ENCODE results near the gene ZBED6. TPM values are rescaled to one million over a fixed set of nuclear protein-coding genes. Genes with fewer than 3 reads are reported as not detected.

Gene ZBED6
- total and polyA plus RNA-seq, 2 of the 4 experiments (the other 2 are of a cell fraction): 3.8 to 26.2 TPM

DNA sequence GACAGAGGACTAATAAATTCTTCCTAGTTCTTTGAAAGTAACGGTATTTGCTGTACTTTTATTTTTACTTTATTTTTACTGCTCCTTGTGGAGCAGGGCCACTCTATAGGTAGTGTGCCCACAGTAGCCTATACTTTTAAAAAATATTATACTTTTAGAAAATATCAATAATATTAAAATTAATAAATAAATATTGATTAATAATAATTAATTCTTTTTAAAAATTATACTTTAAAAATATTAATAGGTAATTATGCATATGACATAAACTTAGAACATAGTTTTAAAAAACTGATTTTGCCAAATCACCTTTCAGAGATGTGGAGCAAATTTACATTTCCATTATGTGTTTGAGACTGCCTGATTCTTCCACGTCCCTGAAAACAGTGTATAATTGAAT is 30.8 kb downstream of the ZBED6 start:
- H3K79me1 ChIP-seq (ENCODE audit: low read depth in 1 of 2, low read length in 2 of 2): peaks cover 14 to 36% of the 10 kb centered on the region in 2 experiments
- no peak overlapping the region for H3K9ac ChIP-seq (ENCODE audit: low read depth, low read length)
- H2AK9ac ChIP-seq (replicated peaks; ENCODE audit: low read depth, low read length, poor library complexity): no peak overlapping the region
- no peak overlapping the region for H4K8ac ChIP-seq (ENCODE audit: low read depth in 2 of 2, low read length in 2 of 2)
- no peak overlapping the region for H2BK15ac ChIP-seq (ENCODE audit: low read depth, low read length)
- no peak for DNase-seq
- no peak overlapping the region for H2BK5ac ChIP-seq (ENCODE audit: low read depth, low read length, poor library complexity, severe bottlenecking)
- ChIA-PET CTCF (no interaction called here), POLR2A (ENCODE audit: unreplicated experiment) (no interaction called here)
- WGBS, 2 experiments (ENCODE audit: extremely low coverage in 2 of 2, insufficient read length in 1 of 2): no CpG with 5 or more reads among the region's 2 CpGs
- H2AFZ ChIP-seq (replicated peaks; ENCODE audit: low read length, poor library complexity): no peak overlapping the region
- H2BK120ac ChIP-seq (ENCODE audit: low read depth, low read length): no peak overlapping the region
- intact Hi-C loops (cut with micrococcal nuclease): no loop called here
- H3K27ac ChIP-seq (ENCODE audit: insufficient read depth, low read length): no peak overlapping the region
- H3K18ac ChIP-seq (ENCODE audit: low read depth, low read length): no peak overlapping the region
- peaks cover 19% of the 10 kb centered on the region for H4K20me1 ChIP-seq (ENCODE audit: insufficient read depth, low read length)
- no peak for ATAC-seq (ENCODE audit: low read depth)
- no peak overlapping the region for H3K4me2 ChIP-seq (ENCODE audit: low read depth, low read length)
- in situ Hi-C loops (cut with MboI; ENCODE audit: low sequenced_read_pairs): no loop called here
- TF ChIP-seq, protein P1, sequence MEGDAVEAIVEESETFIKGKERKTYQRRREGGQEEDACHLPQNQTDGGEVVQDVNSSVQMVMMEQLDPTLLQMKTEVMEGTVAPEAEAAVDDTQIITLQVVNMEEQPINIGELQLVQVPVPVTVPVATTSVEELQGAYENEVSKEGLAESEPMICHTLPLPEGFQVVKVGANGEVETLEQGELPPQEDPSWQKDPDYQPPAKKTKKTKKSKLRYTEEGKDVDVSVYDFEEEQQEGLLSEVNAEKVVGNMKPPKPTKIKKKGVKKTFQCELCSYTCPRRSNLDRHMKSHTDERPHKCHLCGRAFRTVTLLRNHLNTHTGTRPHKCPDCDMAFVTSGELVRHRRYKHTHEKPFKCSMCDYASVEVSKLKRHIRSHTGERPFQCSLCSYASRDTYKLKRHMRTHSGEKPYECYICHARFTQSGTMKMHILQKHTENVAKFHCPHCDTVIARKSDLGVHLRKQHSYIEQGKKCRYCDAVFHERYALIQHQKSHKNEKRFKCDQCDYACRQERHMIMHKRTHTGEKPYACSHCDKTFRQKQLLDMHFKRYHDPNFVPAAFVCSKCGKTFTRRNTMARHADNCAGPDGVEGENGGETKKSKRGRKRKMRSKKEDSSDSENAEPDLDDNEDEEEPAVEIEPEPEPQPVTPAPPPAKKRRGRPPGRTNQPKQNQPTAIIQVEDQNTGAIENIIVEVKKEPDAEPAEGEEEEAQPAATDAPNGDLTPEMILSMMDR (conservative IDR thresholded peaks at IDR 0.05; ENCODE audit: low read depth, low read length): no peak
- TF ChIP-seq RAD21 (IDR thresholded peaks at IDR 0.05; ENCODE audit: low read length) (no peak), MAZ (IDR thresholded peaks at IDR 0.05; ENCODE audit: borderline replicate concordance, low read depth, low read length) (no peak), SMC3 (IDR thresholded peaks at IDR 0.05; ENCODE audit: low read depth, low read length) (no peak), RCOR1 (IDR thresholded peaks at IDR 0.05; ENCODE audit: insufficient replicate concordance, low read length) (no peak), CEBPB (IDR thresholded peaks at IDR 0.05; ENCODE audit: low read depth, low read length) (no peak), FOS (IDR thresholded peaks at IDR 0.05; ENCODE audit: low read depth, low read length) (no peak)
- H3K4me1 ChIP-seq (ENCODE audit: control insufficient read depth, insufficient read depth, low read length): peaks cover 2% of the 10 kb centered on the region; the same call in 1 of the 2 replicates
- dilution Hi-C loops (cut with HindIII; ENCODE audit: low sequenced_read_pairs, unreplicated experiment): no loop called here
- H3K56ac ChIP-seq (ENCODE audit: extremely low read depth, insufficient read depth, low read length): no peak overlapping the region
- H3K4me3 ChIP-seq (ENCODE audit: insufficient read depth, low read depth, low read length): no peak overlapping the region
- no peak overlapping the region for H3K23ac ChIP-seq (ENCODE audit: low read depth, low read length)
- no peak overlapping the region for H4K5ac ChIP-seq (ENCODE audit: low read depth, low read length)
- H3K36me3 ChIP-seq (ENCODE audit: control insufficient read depth, insufficient read depth, low read length): peaks cover 37% of the 10 kb centered on the region
- no peak overlapping the region for H2AK5ac ChIP-seq (ENCODE audit: low read depth, low read length)
- no peak overlapping the region for H2BK20ac ChIP-seq (ENCODE audit: low read depth, low read length)
- peaks cover 11% of the 10 kb centered on the region for H3K9me1 ChIP-seq (ENCODE audit: insufficient read depth, low read length)
- H4K91ac ChIP-seq (ENCODE audit: insufficient read depth, low read depth, low read length): no peak overlapping the region
- H3K9me3 ChIP-seq (ENCODE audit: control insufficient read depth, insufficient read depth, low read length): no peaks in the 10 kb centered on the region
- no TSS peak for BruUV-seq (replicated peaks)
- H3K14ac ChIP-seq (replicated peaks; ENCODE audit: low read depth, low read length): no peak overlapping the region
- H3K4ac ChIP-seq (ENCODE audit: low read depth, low read length): no peak overlapping the region
- no peaks in the 10 kb centered on the region for H3K27me3 ChIP-seq (ENCODE audit: control insufficient read depth, insufficient read depth, low read length)

All from IMR-90 (cell line).